ENCODE results near the gene TOGARAM1. TPM values are rescaled to one million over a fixed set of nuclear protein-coding genes. Genes with fewer than 3 reads are reported as not detected.

TOGARAM1 gene
- total RNA-seq, 6 experiments from 2014 or later = 7.5 to 13.7 (median 9.3) TPM

DNA sequence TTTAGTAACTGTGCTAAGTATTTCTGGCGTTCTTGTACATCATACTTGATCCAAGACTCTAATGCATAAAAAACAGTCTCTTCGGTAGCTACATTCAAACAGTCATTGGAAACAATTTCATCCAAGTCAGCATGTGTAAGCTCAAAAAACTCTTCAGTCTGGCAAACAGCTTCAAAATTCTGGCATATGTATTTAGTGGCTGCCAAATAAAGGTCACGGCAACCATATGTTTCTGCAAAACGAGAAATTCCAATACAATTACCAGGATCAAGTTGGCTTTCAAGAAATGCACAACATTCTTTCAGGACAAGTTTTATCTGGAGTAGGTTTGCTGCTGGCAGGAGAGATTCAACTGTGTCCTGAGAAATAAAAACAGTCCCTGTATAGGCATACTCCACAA lies 16.7 kb upstream of the TOGARAM1 start:
- peaks cover 45% of the 10 kb centered on the region for H3K36me3 Mint-ChIP-seq (ENCODE audit: low read depth)
- no peaks in the 10 kb centered on the region for H3K9me3 Mint-ChIP-seq
- H3K27me3 Mint-ChIP-seq (ENCODE audit: insufficient read depth) = peaks cover 2% of the 10 kb centered on the region; the same call in 1 of the 2 replicates
- H3K4me3 Mint-ChIP-seq = peak overlapping the region; percentile 73; the same call in 1 of the 2 replicates
- peak overlapping the region; percentile 72 for H3K27ac Mint-ChIP-seq
- peaks cover 36% of the 10 kb centered on the region for H3K4me1 Mint-ChIP-seq (ENCODE audit: low read depth)
- peak; percentile 77 for DNase-seq
- TF ChIP-seq, protein P1, sequence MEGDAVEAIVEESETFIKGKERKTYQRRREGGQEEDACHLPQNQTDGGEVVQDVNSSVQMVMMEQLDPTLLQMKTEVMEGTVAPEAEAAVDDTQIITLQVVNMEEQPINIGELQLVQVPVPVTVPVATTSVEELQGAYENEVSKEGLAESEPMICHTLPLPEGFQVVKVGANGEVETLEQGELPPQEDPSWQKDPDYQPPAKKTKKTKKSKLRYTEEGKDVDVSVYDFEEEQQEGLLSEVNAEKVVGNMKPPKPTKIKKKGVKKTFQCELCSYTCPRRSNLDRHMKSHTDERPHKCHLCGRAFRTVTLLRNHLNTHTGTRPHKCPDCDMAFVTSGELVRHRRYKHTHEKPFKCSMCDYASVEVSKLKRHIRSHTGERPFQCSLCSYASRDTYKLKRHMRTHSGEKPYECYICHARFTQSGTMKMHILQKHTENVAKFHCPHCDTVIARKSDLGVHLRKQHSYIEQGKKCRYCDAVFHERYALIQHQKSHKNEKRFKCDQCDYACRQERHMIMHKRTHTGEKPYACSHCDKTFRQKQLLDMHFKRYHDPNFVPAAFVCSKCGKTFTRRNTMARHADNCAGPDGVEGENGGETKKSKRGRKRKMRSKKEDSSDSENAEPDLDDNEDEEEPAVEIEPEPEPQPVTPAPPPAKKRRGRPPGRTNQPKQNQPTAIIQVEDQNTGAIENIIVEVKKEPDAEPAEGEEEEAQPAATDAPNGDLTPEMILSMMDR (IDR thresholded peaks at IDR 0.05) = no peak

DNA sequence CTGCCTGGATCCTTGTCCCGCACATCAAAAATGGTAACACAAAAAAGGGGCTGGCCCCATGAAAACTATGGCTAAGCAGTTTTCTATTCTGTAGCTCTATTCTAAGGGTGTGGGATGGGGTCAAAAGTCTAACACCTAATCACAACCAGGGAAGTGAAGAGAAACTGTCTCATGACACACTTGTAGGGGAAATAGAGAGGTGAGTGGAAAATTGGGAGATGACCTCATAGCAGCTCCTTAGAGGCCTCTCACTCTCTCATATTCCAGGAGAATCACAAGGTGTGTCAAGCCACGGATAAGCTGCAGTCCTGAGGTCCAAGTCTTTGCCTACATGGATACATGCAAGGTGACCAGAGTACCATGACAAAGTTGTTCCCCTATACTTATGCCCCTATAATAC lies 10.9 kb upstream of the TOGARAM1 start:
- Mint-ChIP-seq H3K36me3 (ENCODE audit: low read depth) (peaks cover 11% of the 10 kb centered on the region), H3K27me3 (ENCODE audit: insufficient read depth) (no peaks in the 10 kb centered on the region), H3K4me3 (no peak overlapping the region), H3K4me1 (ENCODE audit: low read depth) (peaks cover 1% of the 10 kb centered on the region; the same call in 1 of the 2 replicates), H3K27ac (no peak overlapping the region), H3K9me3 (no peaks in the 10 kb centered on the region)
- TF ChIP-seq, protein P1 (IDR thresholded peaks at IDR 0.05) = no peak
- DNase-seq = no peak

DNA sequence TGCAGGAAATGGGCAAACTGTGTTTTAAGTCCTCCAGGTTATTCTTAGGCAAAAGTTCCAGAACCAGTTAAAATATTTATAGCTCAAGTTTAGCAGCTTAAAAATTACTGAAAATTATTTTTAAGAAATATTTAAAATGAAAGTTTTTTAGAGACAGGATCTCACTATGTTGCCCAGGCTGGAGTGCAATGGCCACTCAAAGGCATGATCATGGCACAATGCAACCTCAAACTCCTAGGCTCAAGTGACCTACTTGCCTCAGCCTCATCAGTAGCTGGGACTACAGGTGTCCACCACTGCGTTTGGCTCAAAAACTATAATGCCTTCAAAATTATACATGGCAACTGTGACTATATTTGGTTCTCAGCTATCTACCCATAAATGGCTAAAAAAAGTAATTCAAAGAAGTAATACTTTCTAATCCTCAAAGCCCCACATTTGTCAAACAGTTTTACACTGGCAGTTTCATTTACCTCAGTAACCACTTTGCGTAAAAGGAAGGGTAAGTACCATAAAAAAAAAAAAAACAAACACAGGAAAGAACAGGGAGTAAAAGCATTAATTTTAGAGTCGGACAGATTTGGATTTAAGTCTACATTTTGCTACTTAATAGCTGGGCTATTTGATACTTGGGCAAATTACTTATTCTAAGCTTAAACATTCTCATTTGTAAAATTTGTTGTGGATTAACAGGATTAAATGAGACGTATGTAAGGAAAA lies 9.4 kb upstream of the TOGARAM1 start:
- TF ChIP-seq, protein P1 (IDR thresholded peaks at IDR 0.05) = no peak
- DNase-seq = no peak
- H3K4me3 Mint-ChIP-seq = no peak overlapping the region
- H3K27ac Mint-ChIP-seq = no peak overlapping the region
- H3K4me1 Mint-ChIP-seq (ENCODE audit: low read depth) = no peaks in the 10 kb centered on the region
- peaks cover 5% of the 10 kb centered on the region; the same call in 1 of the 2 replicates for H3K36me3 Mint-ChIP-seq (ENCODE audit: low read depth)
- no peaks in the 10 kb centered on the region for H3K27me3 Mint-ChIP-seq (ENCODE audit: insufficient read depth)
- H3K9me3 Mint-ChIP-seq = no peaks in the 10 kb centered on the region

DNA sequence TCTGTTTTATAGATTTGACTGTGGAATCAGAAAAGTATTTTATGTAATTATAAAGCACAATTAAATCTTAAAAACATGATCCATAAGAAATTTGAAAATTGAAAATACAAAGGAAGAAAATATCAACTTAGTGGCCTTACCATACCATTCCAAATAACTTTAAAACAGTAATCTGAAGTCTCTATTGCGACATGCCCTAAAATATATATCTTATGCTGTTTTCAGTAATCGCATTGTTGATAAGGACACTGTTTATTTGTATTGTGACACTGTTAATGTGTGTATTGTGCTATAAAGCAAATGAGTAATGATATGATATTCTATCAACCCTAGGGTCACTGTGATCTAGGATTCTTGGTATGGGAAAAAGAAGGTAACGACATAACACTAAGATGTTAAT lies 7.2 kb upstream of the TOGARAM1 start:
- no peaks in the 10 kb centered on the region for H3K9me3 Mint-ChIP-seq
- no peak for DNase-seq
- no peak overlapping the region for H3K4me3 Mint-ChIP-seq
- H3K27ac Mint-ChIP-seq = no peak overlapping the region
- H3K4me1 Mint-ChIP-seq (ENCODE audit: low read depth) = peaks cover 9% of the 10 kb centered on the region; the same call in 1 of the 2 replicates
- TF ChIP-seq, protein P1 (IDR thresholded peaks at IDR 0.05) = no peak
- H3K36me3 Mint-ChIP-seq (ENCODE audit: low read depth) = no peaks in the 10 kb centered on the region; the same call in 1 of the 2 replicates
- no peaks in the 10 kb centered on the region for H3K27me3 Mint-ChIP-seq (ENCODE audit: insufficient read depth)

DNA sequence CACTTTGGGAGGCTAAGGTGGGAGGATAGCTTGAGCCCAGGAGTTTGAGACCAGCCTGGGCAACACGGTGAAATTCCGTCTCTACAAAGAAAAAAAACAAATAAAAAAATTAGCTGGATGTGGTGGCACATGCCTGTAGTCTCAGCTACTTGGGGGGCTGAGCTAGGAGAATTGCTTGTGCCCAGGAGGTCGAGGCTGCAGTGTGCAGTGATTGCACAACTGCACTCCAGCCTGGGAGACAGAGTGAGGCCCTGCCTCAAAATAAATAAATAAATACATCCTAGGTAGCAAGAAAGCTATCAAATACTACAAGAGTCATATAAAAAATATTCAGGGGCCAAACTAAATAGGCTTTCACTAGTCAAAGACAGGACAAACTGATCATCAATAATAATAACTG lies 6.5 kb upstream of the TOGARAM1 start:
- Mint-ChIP-seq H3K4me1 (ENCODE audit: low read depth) (peaks cover 17% of the 10 kb centered on the region; the same call in 1 of the 2 replicates), H3K36me3 (ENCODE audit: low read depth) (no peaks in the 10 kb centered on the region; the same call in 1 of the 2 replicates), H3K27me3 (ENCODE audit: insufficient read depth) (no peaks in the 10 kb centered on the region), H3K4me3 (no peak overlapping the region), H3K27ac (no peak overlapping the region), H3K9me3 (no peaks in the 10 kb centered on the region)
- TF ChIP-seq, protein P1 (IDR thresholded peaks at IDR 0.05) = no peak
- no peak for DNase-seq
